ENCODE data around the gene PLXND1.

GRCh38 chr3:129653019-129653418, 46.5 kb upstream of the PLXND1 start:
- TF ChIP-seq TAF1 (IDR thresholded peaks at IDR 0.05; ENCODE audit: borderline replicate concordance, low read depth, low read length) (no peak), POLR2AphosphoS5 (IDR thresholded peaks at IDR 0.05; ENCODE audit: low read depth, low read length) (no peak)

All from GM12892 (cell line).